HG02763 (cell line): ENCODE data around the gene ATP2A2.
"Not testable (repeated sequence)": the region's sequence is repeated elsewhere in the genome, so short reads cannot be mapped to it uniquely, and the experiment has no call there.

Source experiments
- ATAC-seq: cut with Tn5 transposase; IDR thresholded peaks from one replicate; pipeline ENCODE4 v1.9.1; 2021; ENCODE audit warnings: mild to moderate bottlenecking, moderate library complexity; ENCODE audit not compliant: unreplicated experiment

Gene ATP2A2

DNA sequence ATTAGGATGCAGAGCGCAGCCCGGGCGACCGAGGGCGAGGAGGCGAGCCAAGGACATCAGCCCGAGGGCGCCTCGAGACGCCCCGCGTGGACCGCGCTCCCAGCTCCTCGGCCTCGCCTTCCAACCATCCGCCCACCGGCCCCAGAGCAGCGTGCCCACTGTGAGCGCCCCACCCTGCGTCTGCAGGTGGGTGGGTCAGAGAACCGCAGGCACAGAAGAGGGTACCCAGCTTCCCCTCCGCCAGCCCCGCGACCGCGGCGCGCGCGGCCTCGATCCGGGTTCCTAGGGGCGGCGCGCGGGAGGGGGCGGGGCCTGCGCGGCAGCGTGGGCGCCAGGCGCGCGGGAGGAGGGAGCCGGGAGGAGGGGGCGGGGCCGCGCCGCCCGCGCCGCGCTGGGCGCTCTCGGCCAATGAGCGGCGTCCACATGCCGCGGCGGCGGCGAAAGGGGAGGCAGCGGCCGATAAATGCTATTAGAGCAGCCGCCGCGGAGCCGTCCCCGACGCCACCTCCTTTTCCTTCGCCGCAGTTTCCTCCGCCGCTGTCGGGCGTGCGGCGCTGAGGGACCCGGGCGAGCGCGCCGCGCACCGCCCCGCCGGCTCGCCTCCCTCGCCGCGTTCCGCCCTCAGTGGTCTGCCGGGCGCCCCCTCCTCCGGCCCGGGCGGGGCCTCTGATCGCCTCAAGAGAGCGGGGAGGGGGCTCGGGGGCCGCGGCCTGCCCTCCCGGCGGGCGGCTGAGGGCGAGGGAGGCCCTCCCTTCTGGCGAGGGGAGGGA is at the start of gene ATP2A2:
Gene ATP2A2 (plus strand): TSS at position 469 of the 770 bp plus-strand sequence. CDS start 543 bp downstream, outside the sequence.
- ATAC-seq = peak; percentile 73

GRCh38 chr12:110233212-110233903 is 47.7 kb upstream of the ATP2A2 start:
- no peak for ATAC-seq

DNA sequence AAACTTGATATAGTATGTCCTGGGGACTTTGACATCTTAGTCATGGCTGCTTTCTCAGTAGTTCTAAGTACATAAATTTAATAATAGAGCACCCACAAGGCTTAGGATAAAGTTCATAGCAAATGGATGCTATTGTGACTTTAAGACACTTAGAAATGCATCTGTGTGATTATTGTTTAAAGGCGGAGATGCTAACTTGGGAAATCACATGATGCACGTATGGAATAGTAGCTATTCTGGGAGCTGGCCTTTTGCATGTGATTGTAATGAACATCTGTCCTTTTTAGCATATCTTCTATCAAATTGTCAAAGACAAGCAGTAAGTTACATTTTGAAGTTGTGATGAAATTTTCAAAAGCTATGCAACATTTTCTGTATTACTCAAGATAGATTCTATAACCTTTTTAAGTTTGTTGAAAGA is 46.7 kb upstream of the ATP2A2 start:
- no peak for ATAC-seq

DNA sequence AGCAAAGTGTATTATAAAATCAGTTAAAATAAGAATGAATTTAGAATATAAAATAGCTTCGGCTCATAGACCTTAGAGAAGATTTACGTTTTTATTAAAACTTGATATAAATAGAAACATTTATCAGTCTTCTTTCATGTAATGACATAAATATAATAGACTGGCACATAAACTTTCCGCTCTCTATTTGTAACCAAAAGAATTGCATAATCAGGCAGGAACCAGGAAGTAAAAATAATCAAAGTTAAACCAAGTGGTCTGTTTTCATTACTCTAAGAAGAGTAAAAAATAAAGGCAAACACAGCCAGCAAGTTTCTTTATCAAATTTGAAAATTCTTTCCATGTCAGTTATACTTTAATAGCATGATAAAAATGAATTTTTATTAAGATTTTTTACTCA is 46.3 kb upstream of the ATP2A2 start:
- no peak for ATAC-seq

DNA sequence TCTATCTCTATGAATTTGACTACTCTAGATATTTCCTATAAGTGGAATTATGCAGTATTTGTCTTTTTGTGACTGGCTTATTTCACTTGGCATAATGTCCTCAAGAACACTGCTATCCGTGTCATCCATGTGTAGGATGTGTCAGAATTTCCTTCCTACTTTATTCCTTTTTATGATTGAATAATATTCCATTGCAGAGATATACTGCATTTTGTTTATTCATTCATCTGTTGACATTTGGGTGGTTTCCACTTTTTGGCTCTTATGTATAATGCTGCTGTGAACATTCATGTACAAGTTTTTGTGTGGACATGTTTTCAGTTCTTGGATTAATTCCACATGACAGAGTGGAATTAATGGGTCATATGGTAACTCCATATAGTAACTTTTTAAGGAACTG is 45.7 kb upstream of the ATP2A2 start:
- ATAC-seq = no peak

DNA sequence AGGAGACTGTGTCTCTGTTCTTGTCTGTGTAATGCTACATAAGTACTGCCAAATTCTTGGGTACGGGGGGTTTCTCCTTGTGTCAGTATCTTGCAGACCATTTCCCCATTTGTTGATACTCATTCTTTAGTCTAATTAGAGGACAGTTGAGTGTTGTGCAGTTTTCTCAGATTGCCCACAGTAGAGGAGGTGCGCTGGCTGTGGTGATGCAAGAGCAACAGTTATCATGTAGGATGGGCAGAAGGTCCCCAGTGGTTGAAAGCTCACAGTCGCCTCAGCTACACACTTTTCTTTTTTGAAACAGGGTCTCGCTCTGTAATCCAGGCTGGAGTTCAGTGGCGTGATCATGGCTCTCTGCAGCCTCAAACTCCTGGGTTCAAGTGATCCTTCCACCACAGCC is 37.8 kb upstream of the ATP2A2 start:
- no peak for ATAC-seq

GRCh38 chr12:110244372-110244771 is 36.7 kb upstream of the ATP2A2 start:
- ATAC-seq = no peak

DNA sequence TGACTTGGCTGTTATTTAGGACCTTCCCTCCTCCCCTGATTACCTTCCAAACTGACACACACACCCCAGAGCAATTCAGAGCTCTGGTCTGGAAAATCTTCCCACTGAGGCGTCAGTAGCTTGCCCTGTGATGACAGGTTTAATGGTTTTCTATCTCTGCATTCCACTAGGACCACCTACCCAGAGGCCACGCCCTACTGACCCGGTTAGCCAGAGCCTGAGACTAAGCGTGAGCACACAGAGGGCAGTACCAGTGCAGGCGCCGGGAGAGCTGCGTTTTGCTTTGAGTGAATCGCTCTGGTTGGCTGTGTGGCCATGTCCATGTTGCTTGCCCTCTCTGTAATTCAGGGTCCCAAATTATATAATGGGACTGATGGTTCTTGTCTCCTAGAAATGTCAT is 36.2 kb upstream of the ATP2A2 start:
- ATAC-seq = no peak

- ATAC-seq = no peak
Observed at GRCh38 chr12:110245369-110245772, 35.7 kb upstream of the ATP2A2 start.

DNA sequence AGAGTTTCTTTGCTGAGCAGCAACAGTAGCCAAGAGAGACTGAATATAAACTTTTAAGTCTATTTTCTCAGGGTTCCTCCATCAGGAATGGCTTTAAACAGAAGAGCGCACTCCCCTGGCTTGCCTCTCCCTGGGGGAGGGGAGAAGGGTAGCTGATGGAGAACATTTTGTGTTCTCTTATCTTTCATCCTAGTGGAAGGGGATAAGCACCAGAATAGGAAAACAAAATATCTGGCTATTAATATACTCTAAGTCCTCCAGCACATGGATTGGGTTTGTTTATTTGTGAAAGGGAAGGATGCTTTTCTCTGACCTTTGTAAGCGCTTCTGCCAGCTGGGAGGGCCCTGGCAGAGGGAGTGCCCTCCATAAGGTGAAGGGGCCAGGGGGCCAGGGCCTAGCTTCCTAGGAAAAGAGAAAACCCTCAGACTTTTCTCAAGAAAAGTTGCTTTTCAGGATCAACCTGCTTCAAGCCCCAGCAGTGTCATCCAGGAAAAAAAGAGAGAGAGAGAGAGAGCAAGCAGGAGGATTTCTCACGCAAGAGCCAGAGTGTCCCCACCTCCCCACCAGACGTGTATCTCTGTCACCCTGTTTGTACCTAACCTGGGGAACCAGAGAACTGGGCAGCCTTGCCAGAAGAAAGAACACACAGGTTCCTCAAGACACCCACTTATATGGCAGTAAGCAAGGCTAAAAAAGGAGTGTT is 34.3 kb upstream of the ATP2A2 start:
- ATAC-seq = no peak

DNA sequence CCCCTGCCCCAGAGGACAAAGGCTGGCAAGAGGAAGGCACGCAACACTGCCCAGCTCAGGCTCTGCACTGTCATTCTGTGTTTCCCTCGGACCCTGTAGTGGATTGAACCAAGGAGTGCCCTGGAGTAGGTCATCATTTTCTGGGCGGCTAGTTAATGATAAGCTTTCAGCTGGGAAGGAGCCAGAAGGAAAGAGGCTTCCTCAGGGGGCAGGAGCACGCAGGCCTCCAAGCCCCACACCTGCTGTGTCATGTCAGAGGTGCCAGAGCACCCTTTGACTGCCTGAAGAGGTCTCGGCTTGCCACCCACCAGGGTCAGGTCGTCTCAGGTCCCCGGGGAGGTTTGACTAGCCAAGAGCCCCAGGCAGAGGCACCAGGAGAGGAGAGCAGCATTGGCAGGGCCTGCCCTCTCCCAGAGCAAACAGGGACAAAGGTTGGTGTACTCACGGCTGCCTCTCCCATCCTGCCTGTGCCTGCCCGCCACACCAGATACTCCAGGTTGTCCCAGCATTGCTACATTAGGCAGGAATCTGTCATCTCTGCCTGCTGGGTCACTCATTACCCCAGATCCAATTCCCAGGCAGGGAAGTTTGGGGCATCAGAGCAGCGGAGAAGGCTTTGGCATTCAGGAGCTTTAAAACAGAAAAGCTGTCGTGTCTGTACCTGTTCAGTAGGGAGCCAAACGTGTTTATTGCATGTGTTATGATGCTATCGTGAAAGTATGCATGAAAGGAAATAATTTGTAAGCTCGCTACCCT is 33.5 kb upstream of the ATP2A2 start:
- no peak for ATAC-seq

GRCh38 chr12:110248096-110248447 is 33.0 kb upstream of the ATP2A2 start:
- ATAC-seq = no peak

GRCh38 chr12:110249105-110249504 is 31.9 kb upstream of the ATP2A2 start:
- no peak for ATAC-seq

DNA sequence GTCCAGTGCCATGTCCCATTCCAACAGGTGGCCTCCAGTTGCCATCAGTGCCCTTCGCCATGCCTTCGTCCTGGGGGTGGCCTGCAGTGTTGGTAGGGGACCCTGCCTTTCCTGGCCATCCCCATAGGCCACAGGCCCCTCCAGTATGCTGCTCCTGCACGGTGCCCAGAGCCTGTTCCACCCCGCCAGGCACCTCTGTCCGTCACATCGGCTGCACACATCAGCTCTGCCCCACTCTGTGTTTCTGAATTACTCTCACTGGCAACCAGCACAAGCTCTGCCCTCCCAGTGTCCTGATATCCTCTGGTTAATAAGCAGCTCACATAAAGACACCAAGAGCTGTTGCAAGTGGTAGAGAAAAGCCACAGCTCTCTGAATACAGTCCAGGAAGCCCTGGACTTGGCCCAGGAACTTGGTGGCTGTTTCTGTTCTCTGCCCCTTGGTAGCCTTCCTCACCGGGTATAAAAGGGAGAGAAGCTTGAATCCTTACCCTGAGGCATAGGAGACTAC is 31.3 kb upstream of the ATP2A2 start:
- no peak for ATAC-seq

GRCh38 chr12:110251381-110251780 is 29.7 kb upstream of the ATP2A2 start:
- ATAC-seq = no peak

DNA sequence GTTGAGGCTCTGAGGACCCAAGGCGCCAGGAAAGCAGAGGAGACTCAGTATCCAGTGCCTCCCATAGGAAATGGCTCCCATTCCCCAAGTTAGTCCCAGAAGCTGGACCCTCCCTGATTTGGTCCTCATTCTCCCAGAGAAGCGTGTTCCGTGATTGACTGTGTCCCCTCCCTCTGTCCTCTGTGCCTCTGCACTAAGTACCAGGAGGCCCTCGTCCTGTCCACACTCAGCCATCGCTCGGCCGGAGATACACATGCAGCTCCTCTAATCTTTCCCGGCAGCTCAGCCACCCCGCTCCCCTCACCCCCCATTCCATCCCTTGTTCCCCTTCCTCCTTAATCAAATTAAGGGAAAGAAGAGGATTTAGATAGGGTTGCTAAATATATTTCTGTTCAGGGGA is 28.3 kb upstream of the ATP2A2 start:
- no peak for ATAC-seq

DNA sequence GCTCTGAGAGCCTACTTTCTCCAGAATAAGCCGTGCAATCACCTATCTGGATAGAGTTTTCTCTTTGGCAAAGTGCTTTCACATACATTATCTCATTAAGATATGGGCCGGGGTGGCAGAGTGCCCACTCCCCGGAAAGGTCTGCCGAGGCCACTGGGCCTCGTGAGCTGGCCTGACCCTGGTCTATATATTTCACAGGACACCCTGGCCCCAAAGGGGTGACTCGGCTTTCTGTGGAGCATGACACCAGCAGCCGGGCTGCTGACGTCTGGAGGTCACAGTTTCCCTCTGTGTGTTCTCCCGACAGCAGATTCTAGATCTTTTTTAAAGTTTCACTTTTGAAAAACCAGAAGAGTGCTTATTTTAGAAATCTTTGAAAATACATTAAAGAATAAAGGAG is 27.9 kb upstream of the ATP2A2 start:
- no peak for ATAC-seq

GRCh38 chr12:110254971-110255540 is 26.0 kb upstream of the ATP2A2 start:
- no peak for ATAC-seq

GRCh38 chr12:110255890-110256456 is 25.1 kb upstream of the ATP2A2 start:
- ATAC-seq = not testable (repeated sequence)

- no peak for ATAC-seq
Observed at GRCh38 chr12:110256780-110257431, 24.1 kb upstream of the ATP2A2 start.
